PC-3 (cell line): ENCODE results near the gene MGMT.

Experiments used
- EZH2 ChIP-seq: fragments of 300-600 bp; sonication (generic); IDR thresholded peaks from one replicate; pipeline ENCODE4 v1.6.1; 2017; ENCODE audit warnings: antibody characterized with exemption, mild to moderate bottlenecking, low read length; ENCODE audit not compliant: unreplicated experiment
- EZH2phosphoT487 ChIP-seq: fragments of 300-600 bp; sonication (generic); IDR thresholded peaks from 2 replicates; pipeline ENCODE4 v1.6.1; 2018; ENCODE audit warnings: mild to moderate bottlenecking, antibody characterized with exemption, low read length, borderline replicate concordance
- TF ChIP-seq, protein P1 (sequence below): fragments of 300-600 bp; sonication (generic); conservative IDR thresholded peaks from 2 replicates; pipeline ENCODE4 v1.5.1; 2017; ENCODE audit warnings: antibody characterized with exemption, low read depth, mild to moderate bottlenecking, low read length

DNA sequence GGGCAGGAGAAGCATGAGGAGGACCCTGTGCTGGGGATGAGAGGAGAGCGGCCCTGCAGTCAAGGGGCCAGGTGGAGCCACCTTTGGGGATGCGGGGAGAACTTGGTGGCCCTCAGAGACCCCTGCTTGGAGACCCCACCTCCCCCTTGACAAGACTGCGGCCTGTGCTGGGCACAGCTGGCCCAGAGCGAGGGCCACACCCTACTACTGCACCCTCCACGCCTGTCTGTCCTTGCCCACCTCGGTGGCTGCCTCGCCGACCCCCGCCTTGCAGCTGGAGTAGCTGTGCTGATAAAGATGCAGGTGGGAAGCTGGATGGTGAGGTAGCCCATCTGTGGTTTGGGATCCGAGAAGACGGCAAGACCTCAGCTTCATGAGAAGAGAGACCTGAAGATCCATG lies 186.8 kb downstream of the MGMT start:
- no peak for TF ChIP-seq EZH2
- TF ChIP-seq, protein P1, sequence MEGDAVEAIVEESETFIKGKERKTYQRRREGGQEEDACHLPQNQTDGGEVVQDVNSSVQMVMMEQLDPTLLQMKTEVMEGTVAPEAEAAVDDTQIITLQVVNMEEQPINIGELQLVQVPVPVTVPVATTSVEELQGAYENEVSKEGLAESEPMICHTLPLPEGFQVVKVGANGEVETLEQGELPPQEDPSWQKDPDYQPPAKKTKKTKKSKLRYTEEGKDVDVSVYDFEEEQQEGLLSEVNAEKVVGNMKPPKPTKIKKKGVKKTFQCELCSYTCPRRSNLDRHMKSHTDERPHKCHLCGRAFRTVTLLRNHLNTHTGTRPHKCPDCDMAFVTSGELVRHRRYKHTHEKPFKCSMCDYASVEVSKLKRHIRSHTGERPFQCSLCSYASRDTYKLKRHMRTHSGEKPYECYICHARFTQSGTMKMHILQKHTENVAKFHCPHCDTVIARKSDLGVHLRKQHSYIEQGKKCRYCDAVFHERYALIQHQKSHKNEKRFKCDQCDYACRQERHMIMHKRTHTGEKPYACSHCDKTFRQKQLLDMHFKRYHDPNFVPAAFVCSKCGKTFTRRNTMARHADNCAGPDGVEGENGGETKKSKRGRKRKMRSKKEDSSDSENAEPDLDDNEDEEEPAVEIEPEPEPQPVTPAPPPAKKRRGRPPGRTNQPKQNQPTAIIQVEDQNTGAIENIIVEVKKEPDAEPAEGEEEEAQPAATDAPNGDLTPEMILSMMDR: no peak
- no peak for TF ChIP-seq EZH2phosphoT487
